ENCODE measurements around the gene TMEM95. TPM values are rescaled to one million over a fixed set of nuclear protein-coding genes. Genes with fewer than 3 reads are reported as not detected.

The TMEM95 gene, protein sequence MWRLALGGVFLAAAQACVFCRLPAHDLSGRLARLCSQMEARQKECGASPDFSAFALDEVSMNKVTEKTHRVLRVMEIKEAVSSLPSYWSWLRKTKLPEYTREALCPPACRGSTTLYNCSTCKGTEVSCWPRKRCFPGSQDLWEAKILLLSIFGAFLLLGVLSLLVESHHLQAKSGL
- total RNA-seq: not detected

- H3K27ac Mint-ChIP-seq: peak within 1 kb of the TSS; percentile 57
- H3K36me3 Mint-ChIP-seq: peaks cover 17% of the 10 kb centered on the region
- H3K4me3 Mint-ChIP-seq: peak within 1 kb of the TSS; percentile 11
- H3K27me3 Mint-ChIP-seq: no peaks in the 10 kb centered on the region
- H3K9me3 Mint-ChIP-seq: no peaks in the 10 kb centered on the region
- H3K4me1 Mint-ChIP-seq: peaks cover 36% of the 10 kb centered on the region
- no peak for DNase-seq
Measured at GRCh38 chr17:7355053-7355452, at the start of gene TMEM95. Gene TMEM95 (plus strand): TSS chr17:7355156. CDS start chr17:7355205, 49 bp downstream.

DNA sequence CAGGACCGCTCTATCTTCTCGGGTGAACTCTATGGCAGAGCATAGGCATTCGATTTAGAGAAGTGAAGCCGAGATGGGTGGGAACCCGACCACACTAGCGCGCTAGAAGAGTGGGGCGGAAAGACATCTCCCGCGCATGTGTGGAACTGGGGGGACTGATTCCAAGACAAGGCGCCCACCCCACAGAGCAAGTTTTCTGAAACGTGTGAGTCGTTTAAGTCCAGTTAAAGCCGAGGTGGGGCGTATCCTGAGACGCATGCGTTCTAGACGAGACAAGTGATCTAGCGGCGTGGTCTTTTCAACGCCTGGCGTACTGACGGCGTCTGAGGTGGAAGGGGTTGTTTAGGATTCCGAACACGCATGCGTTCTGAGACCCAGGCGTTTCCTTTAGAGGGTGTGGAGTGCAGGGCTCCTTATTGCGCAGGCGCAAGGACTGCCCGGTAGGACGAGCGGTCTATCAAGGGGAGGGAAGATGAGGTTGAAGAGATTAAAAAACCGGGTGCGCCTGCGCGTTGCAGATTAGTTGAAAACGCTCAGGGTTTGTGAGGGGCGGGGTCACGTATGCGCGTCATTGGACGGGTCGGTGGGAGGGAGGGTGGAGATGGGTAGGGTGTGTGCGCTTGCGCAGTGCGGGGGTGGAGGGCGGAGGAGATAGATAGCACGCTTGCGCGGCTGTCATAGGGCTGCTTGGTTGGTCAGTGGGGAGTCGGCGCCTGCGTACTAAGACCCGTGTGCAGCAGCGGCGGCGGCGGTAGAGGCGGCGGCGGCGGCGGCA is 47.9 kb upstream of the TMEM95 start, which contains the start of gene EIF5A:
EIF5A (plus strand) TSS at position 718 of the 775 bp plus-strand sequence. CDS start 2,008 bp downstream, outside the sequence.
- DNase-seq: peak; percentile 99
- H3K4me3 Mint-ChIP-seq: peak within 1 kb of the TSS; percentile 91
- H3K36me3 Mint-ChIP-seq: peaks cover 43% of the 10 kb centered on the region
- peaks cover 36% of the 10 kb centered on the region for H3K4me1 Mint-ChIP-seq
- peaks cover 11% of the 10 kb centered on the region for H3K27me3 Mint-ChIP-seq
- H3K9me3 Mint-ChIP-seq: no peaks in the 10 kb centered on the region
- peak within 1 kb of the TSS; percentile 99 for H3K27ac Mint-ChIP-seq

- Mint-ChIP-seq H3K27me3 (peaks cover 11% of the 10 kb centered on the region), H3K4me1 (peaks cover 43% of the 10 kb centered on the region), H3K4me3 (peak overlapping the region; percentile 91), H3K9me3 (no peaks in the 10 kb centered on the region), H3K36me3 (peaks cover 51% of the 10 kb centered on the region), H3K27ac (peak overlapping the region; percentile 99)
- DNase-seq: peak; percentile 60
Measured at GRCh38 chr17:7307686-7308624, 47.0 kb upstream of the TMEM95 start.

- Mint-ChIP-seq H3K36me3 (peaks cover 55% of the 10 kb centered on the region), H3K4me1 (peaks cover 51% of the 10 kb centered on the region), H3K27me3 (peaks cover 11% of the 10 kb centered on the region), H3K4me3 (peak overlapping the region; percentile 88), H3K27ac (peak overlapping the region; percentile 98), H3K9me3 (no peaks in the 10 kb centered on the region)
- DNase-seq: peak; percentile 82
Measured at GRCh38 chr17:7308625-7309433, 46.1 kb upstream of the TMEM95 start.

DNA sequence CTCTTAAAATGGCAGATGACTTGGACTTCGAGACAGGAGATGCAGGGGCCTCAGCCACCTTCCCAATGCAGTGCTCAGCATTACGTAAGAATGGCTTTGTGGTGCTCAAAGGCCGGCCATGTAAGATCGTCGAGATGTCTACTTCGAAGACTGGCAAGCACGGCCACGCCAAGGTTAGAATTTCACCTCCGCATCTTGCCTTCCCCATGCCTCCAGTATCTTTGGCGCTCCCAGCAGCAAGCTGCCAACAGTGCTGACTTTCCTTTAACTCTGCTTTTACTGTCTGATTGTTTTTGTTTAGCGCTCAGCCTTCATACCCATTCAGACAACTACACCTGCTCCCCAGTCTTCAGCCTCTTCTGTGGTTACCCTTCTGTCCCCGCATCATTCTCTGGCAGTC is 45.3 kb upstream of the TMEM95 start:
- H3K27ac Mint-ChIP-seq: peak overlapping the region; percentile 98
- H3K36me3 Mint-ChIP-seq: peaks cover 55% of the 10 kb centered on the region
- DNase-seq: no peak
- H3K4me3 Mint-ChIP-seq: peak overlapping the region; percentile 88
- H3K27me3 Mint-ChIP-seq: peaks cover 11% of the 10 kb centered on the region
- H3K4me1 Mint-ChIP-seq: peaks cover 55% of the 10 kb centered on the region
- no peaks in the 10 kb centered on the region for H3K9me3 Mint-ChIP-seq

GRCh38 chr17:7311110-7311705 is 43.7 kb upstream of the TMEM95 start:
- H3K27ac Mint-ChIP-seq: peak overlapping the region; percentile 98
- H3K4me3 Mint-ChIP-seq: peak overlapping the region; percentile 88
- H3K27me3 Mint-ChIP-seq: peaks cover 11% of the 10 kb centered on the region
- no peak for DNase-seq
- H3K36me3 Mint-ChIP-seq: peaks cover 59% of the 10 kb centered on the region
- H3K4me1 Mint-ChIP-seq: peaks cover 57% of the 10 kb centered on the region
- no peaks in the 10 kb centered on the region for H3K9me3 Mint-ChIP-seq

- Mint-ChIP-seq H3K4me3 (peak overlapping the region; percentile 90), H3K27ac (peak overlapping the region; percentile 75), H3K36me3 (peaks cover 59% of the 10 kb centered on the region), H3K27me3 (peaks cover 5% of the 10 kb centered on the region), H3K4me1 (peaks cover 54% of the 10 kb centered on the region), H3K9me3 (no peaks in the 10 kb centered on the region)
- no peak for DNase-seq
Measured at GRCh38 chr17:7312432-7313087, 42.4 kb upstream of the TMEM95 start.

DNA sequence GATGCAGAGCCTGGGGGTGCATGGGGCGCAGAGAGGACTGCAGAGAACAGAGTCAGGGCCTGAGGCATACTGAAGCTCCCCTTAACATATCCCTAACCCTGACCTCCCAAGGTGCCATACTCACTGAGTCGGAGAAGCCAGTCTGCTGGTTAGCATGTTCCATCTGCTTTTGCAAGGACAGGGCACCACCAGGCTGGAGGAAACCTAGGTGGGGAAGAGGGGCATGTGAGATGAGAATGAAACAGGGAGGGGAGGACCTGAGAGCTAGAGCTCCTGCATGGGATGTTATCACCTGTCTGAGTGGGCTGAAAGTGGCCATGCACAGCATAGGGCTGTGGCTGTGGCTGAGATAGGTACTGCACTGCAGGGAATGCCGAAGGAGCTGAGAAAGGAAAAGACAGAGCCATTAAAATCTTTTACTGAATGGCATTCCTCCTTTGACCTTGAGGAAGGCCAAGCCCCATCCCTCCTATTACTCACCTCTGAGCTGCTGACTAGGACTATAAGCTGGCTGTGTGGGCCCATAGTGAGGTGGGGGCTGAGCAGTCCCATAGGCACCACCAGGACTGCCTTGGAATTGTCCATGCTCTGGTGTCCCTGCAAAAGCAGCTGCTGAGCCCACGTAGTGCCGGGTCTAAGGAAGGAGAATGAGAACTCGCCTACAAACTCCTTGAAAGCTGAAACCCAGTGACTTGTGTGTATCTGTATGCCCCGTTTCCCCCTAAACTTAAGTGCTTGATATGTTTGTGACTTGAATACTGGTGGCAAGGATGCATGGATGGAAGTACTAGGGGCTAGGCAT is 41.7 kb upstream of the TMEM95 start:
- Mint-ChIP-seq H3K27ac (peak overlapping the region; percentile 75), H3K4me1 (peaks cover 54% of the 10 kb centered on the region), H3K4me3 (peak overlapping the region; percentile 90), H3K36me3 (peaks cover 59% of the 10 kb centered on the region), H3K9me3 (no peaks in the 10 kb centered on the region), H3K27me3 (peaks cover 4% of the 10 kb centered on the region)
- no peak for DNase-seq

GRCh38 chr17:7313890-7314718 is 40.9 kb upstream of the TMEM95 start:
- DNase-seq: no peak
- Mint-ChIP-seq H3K9me3 (no peaks in the 10 kb centered on the region), H3K27me3 (no peaks in the 10 kb centered on the region), H3K27ac (peak overlapping the region; percentile 75), H3K4me3 (peak overlapping the region; percentile 90), H3K36me3 (peaks cover 51% of the 10 kb centered on the region), H3K4me1 (peaks cover 50% of the 10 kb centered on the region)

DNA sequence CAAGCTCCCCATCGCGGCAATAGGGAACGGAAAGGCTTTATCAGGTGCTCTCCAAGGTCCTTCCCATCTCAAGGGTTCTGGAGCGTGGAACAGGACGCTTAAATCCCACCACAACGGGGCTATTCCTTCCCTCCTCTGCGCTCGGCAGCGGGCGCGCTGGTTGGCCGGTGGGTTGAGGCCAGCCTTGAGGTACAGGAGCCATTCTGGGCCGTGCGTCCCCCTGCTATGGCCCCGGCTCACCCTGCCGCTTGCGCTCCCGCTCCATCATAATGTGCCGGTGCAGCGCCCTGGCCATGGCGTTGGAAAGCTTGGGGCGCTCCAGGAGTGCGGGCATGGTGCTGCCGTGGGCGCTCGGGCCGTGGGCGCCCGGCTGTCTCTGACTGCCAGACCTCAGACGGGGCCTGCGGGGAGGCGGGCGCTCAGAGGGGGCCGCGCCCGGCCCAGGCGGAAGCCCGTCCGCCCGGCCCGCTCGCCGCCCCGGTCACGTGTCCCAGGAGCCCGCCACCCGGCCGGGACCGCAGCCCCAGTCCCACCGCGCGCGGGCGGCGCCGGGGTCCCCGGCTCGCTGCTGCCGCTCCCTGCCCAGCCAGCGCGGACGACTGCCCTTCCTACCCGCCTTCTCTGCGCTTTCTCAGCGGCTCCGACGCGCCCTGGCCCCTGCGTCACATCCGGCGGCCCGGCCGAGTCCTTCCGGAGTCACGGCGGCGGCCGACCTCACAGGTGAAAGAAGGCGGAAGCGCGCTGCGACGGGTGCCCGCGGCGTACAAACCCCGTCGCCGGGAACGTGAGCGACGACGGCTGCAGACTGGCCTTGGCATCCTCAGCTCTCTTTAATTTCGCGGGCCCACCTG is 40.0 kb upstream of the TMEM95 start, which contains the start of gene GPS2:
GPS2 (minus strand) TSS at position 642 of the 851 bp plus-strand sequence; CDS start at position 334, 308 bp downstream.
- DNase-seq: peak; percentile 96
- Mint-ChIP-seq H3K4me1 (peaks cover 41% of the 10 kb centered on the region), H3K27me3 (no peaks in the 10 kb centered on the region), H3K27ac (peak within 1 kb of the TSS; percentile 87), H3K9me3 (no peaks in the 10 kb centered on the region), H3K36me3 (peaks cover 43% of the 10 kb centered on the region), H3K4me3 (peak within 1 kb of the TSS; percentile 90)

DNA sequence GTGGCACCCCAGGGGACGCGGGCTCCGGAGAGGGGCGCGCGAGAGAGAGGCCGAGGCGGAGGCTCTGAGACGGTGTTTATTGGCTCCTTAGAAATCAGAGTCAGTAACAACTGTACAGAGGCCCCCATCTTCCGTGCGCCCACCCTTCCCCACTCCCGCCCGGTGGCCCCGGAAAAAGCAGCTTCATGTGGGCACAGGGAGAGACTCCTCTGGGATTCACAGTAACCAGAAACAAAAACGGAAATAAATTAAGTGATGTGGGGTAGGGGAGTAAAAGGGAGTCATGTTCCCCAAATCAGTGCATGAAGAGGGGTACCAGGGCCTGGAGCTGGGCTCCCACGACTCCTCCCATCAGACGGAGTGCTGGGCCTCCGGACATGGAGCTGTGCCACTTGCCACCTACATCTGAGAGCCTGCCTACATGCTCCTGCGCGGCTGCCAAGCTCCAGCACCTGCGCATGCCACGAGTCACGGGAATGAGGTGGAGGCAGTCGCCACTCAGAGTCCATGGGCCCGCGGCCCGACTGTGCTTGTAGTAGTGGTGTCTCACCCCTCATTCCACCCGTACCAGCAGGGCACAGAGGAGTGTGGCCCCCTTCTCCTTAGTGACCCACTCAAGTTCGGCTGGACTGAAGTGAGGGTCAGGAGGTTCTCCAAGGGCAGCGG is 39.3 kb upstream of the TMEM95 start:
- Mint-ChIP-seq H3K9me3 (no peaks in the 10 kb centered on the region), H3K27ac (peak overlapping the region; percentile 87), H3K4me1 (peaks cover 34% of the 10 kb centered on the region), H3K27me3 (no peaks in the 10 kb centered on the region), H3K36me3 (peaks cover 35% of the 10 kb centered on the region), H3K4me3 (peak overlapping the region; percentile 85)
- DNase-seq: no peak

Data from activated naive CD8-positive, alpha-beta T cell treated with anti-CD3 and anti-CD28 coated beads for 36 hours (primary cell).